NCI-H146 treated with DMSO at 0.1 percent for 48 hours (cell line): Measurements from ENCODE around the gene RHOV.
A peak's percentile ranks its signal among the peaks of the same experiment; 100 is the strongest.

Experiments
- DNase-seq: peaks from one replicate; lab custom pipeline; 2025; ENCODE audit not compliant: unreplicated experiment; lab: John Stamatoyannopoulos, UW

Gene RHOV

GRCh38 chr15:40846841-40847222 lies 27.2 kb downstream of the RHOV start:
- no peak for DNase-seq

- DNase-seq, result no peak
Measured at GRCh38 chr15:40845511-40846284, 28.3 kb downstream of the RHOV start.

GRCh38 chr15:40845036-40845435 lies 29.0 kb downstream of the RHOV start:
- DNase-seq, result no peak

GRCh38 chr15:40844696-40845030 lies 29.4 kb downstream of the RHOV start:
- no peak for DNase-seq

GRCh38 chr15:40843885-40844695 lies 29.9 kb downstream of the RHOV start, which contains the start of gene SPINT1:
SPINT1 (plus strand) TSS chr15:40844048; CDS start chr15:40844555, 507 bp downstream.
- peak; percentile 17 for DNase-seq

GRCh38 chr15:40843261-40843884 lies 30.7 kb downstream of the RHOV start:
- no peak for DNase-seq

- DNase-seq, result no peak
Measured at GRCh38 chr15:40841741-40842140, 32.3 kb downstream of the RHOV start.

GRCh38 chr15:40838756-40839155 lies 35.3 kb downstream of the RHOV start:
- DNase-seq, result no peak

GRCh38 chr15:40836020-40836419 lies 38.0 kb downstream of the RHOV start:
- DNase-seq, result no peak

- no peak for DNase-seq
Measured at GRCh38 chr15:40832903-40833302, 41.1 kb downstream of the RHOV start.

- DNase-seq, result no peak
Measured at GRCh38 chr15:40831861-40832260, 42.2 kb downstream of the RHOV start.

GRCh38 chr15:40830884-40831283 lies 43.1 kb downstream of the RHOV start:
- DNase-seq, result peak; percentile 94

GRCh38 chr15:40829115-40829514 lies 44.9 kb downstream of the RHOV start:
- no peak for DNase-seq

GRCh38 chr15:40828447-40829036 lies 45.5 kb downstream of the RHOV start, which contains the start of gene PPP1R14D:
PPP1R14D (minus strand) TSS chr15:40828708; CDS start chr15:40828641, 67 bp downstream.
- DNase-seq, result no peak

GRCh38 chr15:40826423-40827075 lies 47.5 kb downstream of the RHOV start:
- DNase-seq, result no peak

GRCh38 chr15:40825661-40826422 lies 48.2 kb downstream of the RHOV start:
- DNase-seq, result no peak

- DNase-seq, result no peak
Measured at GRCh38 chr15:40823572-40824343, 50.3 kb downstream of the RHOV start.
